ENCODE measurements around the gene AKT3. TPM values are rescaled to one million over a fixed set of nuclear protein-coding genes. Genes with fewer than 3 reads are reported as not detected.

The AKT3 gene
- total and polyA plus RNA-seq, 2 donors (not counting 1 experiment from before 2014, with no cell fraction given) = 37.8 to 42.0 TPM

GRCh38 chr1:243543501-243543900 is 306.5 kb downstream of the AKT3 start:
- no peaks in the 10 kb centered on the region for H4K20me1 ChIP-seq (ENCODE audit: control insufficient read depth, extremely low read depth, insufficient read depth, low read length)
- no peaks in the 10 kb centered on the region for H3K9me3 ChIP-seq (ENCODE audit: control insufficient read depth, insufficient read depth, low read depth, low read length)
- no peaks in the 10 kb centered on the region for H3K79me2 ChIP-seq (ENCODE audit: control insufficient read depth, insufficient read depth, low read length)
- no peak overlapping the region for H3K9ac ChIP-seq (ENCODE audit: insufficient read depth, low read length)
- no peak for DNase-seq (ENCODE audit: low read depth in 2 of 2)
- no peaks in the 10 kb centered on the region for H3K36me3 ChIP-seq (ENCODE audit: control insufficient read depth, insufficient read depth, low read length)
- TF ChIP-seq EZH2 (IDR thresholded peaks at IDR 0.05; ENCODE audit: low read length, missing control alignments) = no peak
- TF ChIP-seq, protein P1, sequence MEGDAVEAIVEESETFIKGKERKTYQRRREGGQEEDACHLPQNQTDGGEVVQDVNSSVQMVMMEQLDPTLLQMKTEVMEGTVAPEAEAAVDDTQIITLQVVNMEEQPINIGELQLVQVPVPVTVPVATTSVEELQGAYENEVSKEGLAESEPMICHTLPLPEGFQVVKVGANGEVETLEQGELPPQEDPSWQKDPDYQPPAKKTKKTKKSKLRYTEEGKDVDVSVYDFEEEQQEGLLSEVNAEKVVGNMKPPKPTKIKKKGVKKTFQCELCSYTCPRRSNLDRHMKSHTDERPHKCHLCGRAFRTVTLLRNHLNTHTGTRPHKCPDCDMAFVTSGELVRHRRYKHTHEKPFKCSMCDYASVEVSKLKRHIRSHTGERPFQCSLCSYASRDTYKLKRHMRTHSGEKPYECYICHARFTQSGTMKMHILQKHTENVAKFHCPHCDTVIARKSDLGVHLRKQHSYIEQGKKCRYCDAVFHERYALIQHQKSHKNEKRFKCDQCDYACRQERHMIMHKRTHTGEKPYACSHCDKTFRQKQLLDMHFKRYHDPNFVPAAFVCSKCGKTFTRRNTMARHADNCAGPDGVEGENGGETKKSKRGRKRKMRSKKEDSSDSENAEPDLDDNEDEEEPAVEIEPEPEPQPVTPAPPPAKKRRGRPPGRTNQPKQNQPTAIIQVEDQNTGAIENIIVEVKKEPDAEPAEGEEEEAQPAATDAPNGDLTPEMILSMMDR (conservative IDR thresholded peaks at IDR 0.05 in 1 of 2, IDR thresholded peaks at IDR 0.05 in 1 of 2; ENCODE audit: low read depth in 1 of 2, low read length in 2 of 2) = no peak
- H2AFZ ChIP-seq (ENCODE audit: low read length) = no peak overlapping the region
- H3K4me2 ChIP-seq (ENCODE audit: extremely low read depth, insufficient read depth, low read length) = no peak overlapping the region
- H3K27me3 ChIP-seq (ENCODE audit: control insufficient read depth, insufficient read depth, low read length) = no peaks in the 10 kb centered on the region
- H3K27ac ChIP-seq (ENCODE audit: insufficient read depth, low read length) = no peak overlapping the region
- H3K4me1 ChIP-seq (ENCODE audit: control insufficient read depth, extremely low read depth, insufficient read depth, low read length) = no peaks in the 10 kb centered on the region
- no peak overlapping the region for H3K4me3 ChIP-seq (replicated peaks in 1 of 4; ENCODE audit: control extremely low read depth in 1 of 4, insufficient read depth in 1 of 4, low read depth in 3 of 4, low read length in 4 of 4)

- Histone ChIP-seq H3K9ac (ENCODE audit: insufficient read depth, low read length) (no peak overlapping the region), H3K36me3 (ENCODE audit: control insufficient read depth, insufficient read depth, low read length) (no peaks in the 10 kb centered on the region)
- TF ChIP-seq EZH2 (IDR thresholded peaks at IDR 0.05; ENCODE audit: low read length, missing control alignments) = no peak
- TF ChIP-seq, protein P1 (conservative IDR thresholded peaks at IDR 0.05 in 1 of 2, IDR thresholded peaks at IDR 0.05 in 1 of 2; ENCODE audit: low read depth in 1 of 2, low read length in 2 of 2) = no peak
Observed at GRCh38 chr1:243542739-243543415, 307.2 kb downstream of the AKT3 start.

GRCh38 chr1:243539636-243540035 is 310.4 kb downstream of the AKT3 start:
- Histone ChIP-seq H4K20me1 (ENCODE audit: control insufficient read depth, extremely low read depth, insufficient read depth, low read length) (no peaks in the 10 kb centered on the region), H3K4me2 (ENCODE audit: extremely low read depth, insufficient read depth, low read length) (no peak overlapping the region), H3K9me3 (ENCODE audit: control insufficient read depth, insufficient read depth, low read depth, low read length) (no peaks in the 10 kb centered on the region), H3K27me3 (ENCODE audit: control insufficient read depth, insufficient read depth, low read length) (no peaks in the 10 kb centered on the region), H3K27ac (ENCODE audit: insufficient read depth, low read length) (no peak overlapping the region), H3K4me1 (ENCODE audit: control insufficient read depth, extremely low read depth, insufficient read depth, low read length) (no peaks in the 10 kb centered on the region), H2AFZ (ENCODE audit: low read length) (no peak overlapping the region), H3K36me3 (ENCODE audit: control insufficient read depth, insufficient read depth, low read length) (no peaks in the 10 kb centered on the region), H3K4me3 (replicated peaks in 1 of 4; ENCODE audit: control extremely low read depth in 1 of 4, insufficient read depth in 1 of 4, low read depth in 3 of 4, low read length in 4 of 4) (no peak overlapping the region), H3K79me2 (ENCODE audit: control insufficient read depth, insufficient read depth, low read length) (no peaks in the 10 kb centered on the region), H3K9ac (ENCODE audit: insufficient read depth, low read length) (no peak overlapping the region)
- DNase-seq (ENCODE audit: low read depth in 2 of 2) = peak in 1 of 2 donors; percentile 34
- TF ChIP-seq, protein P1 (conservative IDR thresholded peaks at IDR 0.05 in 1 of 2, IDR thresholded peaks at IDR 0.05 in 1 of 2; ENCODE audit: low read depth in 1 of 2, low read length in 2 of 2) = no peak

More at GRCh38 chr1:243542739-243543415, 307.2 kb downstream of the AKT3 start:
- Histone ChIP-seq H4K20me1 (ENCODE audit: control insufficient read depth, extremely low read depth, insufficient read depth, low read length) (no peaks in the 10 kb centered on the region), H3K79me2 (ENCODE audit: control insufficient read depth, insufficient read depth, low read length) (no peaks in the 10 kb centered on the region), H3K4me3 (replicated peaks in 1 of 4; ENCODE audit: control extremely low read depth in 1 of 4, insufficient read depth in 1 of 4, low read depth in 3 of 4, low read length in 4 of 4) (no peak overlapping the region), H3K27ac (ENCODE audit: insufficient read depth, low read length) (no peak overlapping the region), H3K4me1 (ENCODE audit: control insufficient read depth, extremely low read depth, insufficient read depth, low read length) (no peaks in the 10 kb centered on the region), H2AFZ (ENCODE audit: low read length) (no peak overlapping the region), H3K9me3 (ENCODE audit: control insufficient read depth, insufficient read depth, low read depth, low read length) (no peaks in the 10 kb centered on the region), H3K4me2 (ENCODE audit: extremely low read depth, insufficient read depth, low read length) (no peak overlapping the region), H3K27me3 (ENCODE audit: control insufficient read depth, insufficient read depth, low read length) (no peaks in the 10 kb centered on the region)
- no peak for DNase-seq (ENCODE audit: low read depth in 2 of 2)

Data from fibroblast of lung (primary cell).